Measurements from ENCODE around the gene DAB1. TPM values are rescaled to one million over a fixed set of nuclear protein-coding genes. Genes with fewer than 3 reads are reported as not detected.

The DAB1 gene
- total and polyA plus RNA-seq, 2 of the 8 experiments (the other 6 are each of a cell fraction or from before 2014, with no cell fraction given) = 4.4 to 11.8 TPM

- TF ChIP-seq CHD1 (IDR thresholded peaks at IDR 0.05; ENCODE audit: low read depth, low read length) (no peak), RBBP5 (IDR thresholded peaks at IDR 0.05; ENCODE audit: borderline replicate concordance, low read depth, low read length) (no peak), MAFK (IDR thresholded peaks at IDR 0.05; ENCODE audit: low read depth, low read length) (no peak)
Measured at GRCh38 chr1:57337623-57338022, 86.2 kb downstream of the DAB1 start (continued).

All from H1 (cell line).